HEK293 (cell line): ENCODE results near the gene TNS3.

Source experiments
- CTCF ChIP-seq: fragments of 450-650 bp; formaldehyde crosslinking; IDR thresholded peaks from 2 replicates; pipeline ENCODE4 v1.5.1; 2016; ENCODE audit warnings: missing biosample characterization, missing genetic modification characterization
- KLF7 ChIP-seq: fragments of 450-650 bp; formaldehyde crosslinking; IDR thresholded peaks from 2 replicates; pipeline ENCODE4 v1.5.1; 2016; ENCODE audit warnings: missing biosample characterization, missing genetic modification characterization, borderline replicate concordance
- MYNN ChIP-seq: fragments of 450-650 bp; formaldehyde crosslinking; IDR thresholded peaks from 2 replicates; pipeline ENCODE4 v1.5.1; 2016; ENCODE audit warnings: missing biosample characterization, missing genetic modification characterization, borderline replicate concordance
- OSR2 ChIP-seq: fragments of 450-650 bp; formaldehyde crosslinking; IDR thresholded peaks from 2 replicates; pipeline ENCODE4 v1.5.1; 2016; ENCODE audit warnings: missing biosample characterization, missing genetic modification characterization
- PBX3 ChIP-seq: sonication (generic); formaldehyde crosslinking; IDR thresholded peaks from 2 replicates; pipeline ENCODE4 v1.8.1; 2022; ENCODE audit warnings: mild to moderate bottlenecking, moderate library complexity, missing genetic modification reagents
- PRDM10 ChIP-seq: fragments of 450-650 bp; formaldehyde crosslinking; IDR thresholded peaks from 2 replicates; pipeline ENCODE4 v1.5.1; 2016; ENCODE audit warnings: missing biosample characterization, missing genetic modification characterization
- ZBTB1 ChIP-seq: fragments of 450-650 bp; formaldehyde crosslinking; IDR thresholded peaks from 2 replicates; pipeline ENCODE4 v1.5.1; 2016; ENCODE audit warnings: missing biosample characterization, missing genetic modification characterization
- ZNF16 ChIP-seq: fragments of 450-650 bp; formaldehyde crosslinking; IDR thresholded peaks from 2 replicates; pipeline ENCODE4 v1.5.1; 2016; ENCODE audit warnings: low read depth, missing biosample characterization, missing genetic modification characterization
- ZNF24 ChIP-seq: fragments of 450-650 bp; formaldehyde crosslinking; IDR thresholded peaks from 2 replicates; pipeline ENCODE4 v1.5.1; 2016; ENCODE audit warnings: missing biosample characterization, missing genetic modification characterization
- ZNF274 ChIP-seq, 2 experiments: fragments of 200-500 bp in 1 of 2; fragments of 450-650 bp in 1 of 2; sonication (Bioruptor generic) in 1 of 2; formaldehyde crosslinking in 1 of 2; IDR thresholded peaks; 2 replicates each; pipeline versions ENCODE4 v1.5.1 to v1.6.1; 2014 to 2016; ENCODE audit warnings: borderline replicate concordance in 1 of 2, inconsistent platforms in 1 of 2, low read length in 1 of 2, missing biosample characterization in 1 of 2, missing genetic modification characterization in 1 of 2
- ZNF362 ChIP-seq: fragments of 450-650 bp; formaldehyde crosslinking; IDR thresholded peaks from 2 replicates; pipeline ENCODE4 v1.5.1; 2016; ENCODE audit warnings: missing biosample characterization, missing genetic modification characterization
- ZNF555 ChIP-seq: fragments of 450-650 bp; formaldehyde crosslinking; conservative IDR thresholded peaks from 2 replicates; pipeline ENCODE4 v1.5.1; 2017; ENCODE audit warnings: missing biosample characterization, mild to moderate bottlenecking, missing genetic modification characterization, inconsistent platforms
- ZNF596 ChIP-seq: fragments of 450-650 bp; IDR thresholded peaks from 2 replicates; pipeline ENCODE4 v1.5.0; 2018; ENCODE audit warnings: missing biosample characterization, mild to moderate bottlenecking, missing genetic modification characterization, moderate library complexity
- ZSCAN30 ChIP-seq: fragments of 450-650 bp; IDR thresholded peaks from 2 replicates; pipeline ENCODE4 v1.5.1; 2018; ENCODE audit warnings: missing biosample characterization, mild to moderate bottlenecking, missing genetic modification characterization, moderate library complexity

GRCh38 chr7:47464266-47464665 is 117.6 kb downstream of the TNS3 start:
- TF ChIP-seq ZNF274 (IDR thresholded peaks at IDR 0.05; ENCODE audit: low read length) (no peak), ZNF274 (tag by site-specific recombination; IDR thresholded peaks at IDR 0.05; ENCODE audit: borderline replicate concordance) (no peak), PRDM10 (tag by site-specific recombination) (no peak), KLF7 (no peak), ZNF555 (no peak), CTCF (no peak), ZNF362 (tag by site-specific recombination) (no peak), ZNF24 (tag by site-specific recombination) (no peak), ZNF16 (tag by site-specific recombination) (no peak), OSR2 (no peak), ZNF596 (no peak), MYNN (no peak), ZSCAN30 (tag by site-specific recombination) (no peak), ZBTB1 (tag by site-specific recombination) (no peak), PBX3 (no peak)
